ENCODE data around the gene UBE2M. TPM values are rescaled to one million over a fixed set of nuclear protein-coding genes. Genes with fewer than 3 reads are reported as not detected.

The UBE2M gene
- total RNA-seq, 1 donor from 2014 or later = 116 TPM

- DNase-seq = no peak
- Histone ChIP-seq H3K4me1 (peaks cover 63% of the 10 kb centered on the region), H3K36me3 (peaks cover 23% of the 10 kb centered on the region), H3K27me3 (ENCODE audit: low read depth) (no peaks in the 10 kb centered on the region), H3K9me3 (replicated peaks) (no peaks in the 10 kb centered on the region), H3K27ac (replicated peaks) (peak overlapping the region; percentile 78), H3K4me3 (peak overlapping the region; percentile 66)
- intact Hi-C loops (cut with micrococcal nuclease) = no loop called here
- no peak for TF ChIP-seq CTCF (IDR thresholded peaks at IDR 0.05; ENCODE audit: borderline replicate concordance)
Measured at GRCh38 chr19:58514564-58515022, 43.8 kb downstream of the UBE2M start.

- peak; percentile 88 for DNase-seq
- Histone ChIP-seq H3K9me3 (replicated peaks) (no peaks in the 10 kb centered on the region), H3K27me3 (ENCODE audit: low read depth) (no peaks in the 10 kb centered on the region), H3K4me3 (peak overlapping the region; percentile 66), H3K27ac (replicated peaks) (peak overlapping the region; percentile 78), H3K36me3 (peaks cover 23% of the 10 kb centered on the region), H3K4me1 (peaks cover 56% of the 10 kb centered on the region)
- intact Hi-C loops (cut with micrococcal nuclease) = no loop called here
- TF ChIP-seq CTCF (IDR thresholded peaks at IDR 0.05; ENCODE audit: borderline replicate concordance) = peak; percentile 93
Measured at GRCh38 chr19:58513694-58514563, 44.5 kb downstream of the UBE2M start.

- H3K27ac ChIP-seq (replicated peaks) = peak overlapping the region; percentile 78
- H3K4me3 ChIP-seq = no peak overlapping the region
- DNase-seq = no peak
- TF ChIP-seq CTCF (IDR thresholded peaks at IDR 0.05; ENCODE audit: borderline replicate concordance) = no peak
- intact Hi-C loops (cut with micrococcal nuclease) = no loop called here
- no peaks in the 10 kb centered on the region for H3K9me3 ChIP-seq (replicated peaks)
- no peaks in the 10 kb centered on the region for H3K27me3 ChIP-seq (ENCODE audit: low read depth)
- H3K36me3 ChIP-seq = peaks cover 23% of the 10 kb centered on the region
- peaks cover 49% of the 10 kb centered on the region for H3K4me1 ChIP-seq
Measured at GRCh38 chr19:58513213-58513693, 45.2 kb downstream of the UBE2M start.

GRCh38 chr19:58511353-58512208 lies 46.8 kb downstream of the UBE2M start, which contains the start of gene SLC27A5:
Gene SLC27A5, minus strand, starts transcription at chr19:58511992. Its CDS starts 37 bp downstream, at chr19:58511955.
- intact Hi-C loops (cut with micrococcal nuclease) = no loop called here
- Histone ChIP-seq H3K4me1 (peaks cover 33% of the 10 kb centered on the region), H3K27me3 (ENCODE audit: low read depth) (no peaks in the 10 kb centered on the region), H3K4me3 (no peak within 1 kb of the TSS), H3K36me3 (peaks cover 13% of the 10 kb centered on the region), H3K27ac (replicated peaks) (no peak within 1 kb of the TSS), H3K9me3 (replicated peaks) (peaks cover 5% of the 10 kb centered on the region)
- DNase-seq = no peak
- no peak for TF ChIP-seq CTCF (IDR thresholded peaks at IDR 0.05; ENCODE audit: borderline replicate concordance)
